Measurements from ENCODE around the gene CRAMP1.
"Not testable (repeated sequence)": the region's sequence is repeated elsewhere in the genome, so short reads cannot be mapped to it uniquely, and the experiment has no call there.

The CRAMP1 gene

DNA sequence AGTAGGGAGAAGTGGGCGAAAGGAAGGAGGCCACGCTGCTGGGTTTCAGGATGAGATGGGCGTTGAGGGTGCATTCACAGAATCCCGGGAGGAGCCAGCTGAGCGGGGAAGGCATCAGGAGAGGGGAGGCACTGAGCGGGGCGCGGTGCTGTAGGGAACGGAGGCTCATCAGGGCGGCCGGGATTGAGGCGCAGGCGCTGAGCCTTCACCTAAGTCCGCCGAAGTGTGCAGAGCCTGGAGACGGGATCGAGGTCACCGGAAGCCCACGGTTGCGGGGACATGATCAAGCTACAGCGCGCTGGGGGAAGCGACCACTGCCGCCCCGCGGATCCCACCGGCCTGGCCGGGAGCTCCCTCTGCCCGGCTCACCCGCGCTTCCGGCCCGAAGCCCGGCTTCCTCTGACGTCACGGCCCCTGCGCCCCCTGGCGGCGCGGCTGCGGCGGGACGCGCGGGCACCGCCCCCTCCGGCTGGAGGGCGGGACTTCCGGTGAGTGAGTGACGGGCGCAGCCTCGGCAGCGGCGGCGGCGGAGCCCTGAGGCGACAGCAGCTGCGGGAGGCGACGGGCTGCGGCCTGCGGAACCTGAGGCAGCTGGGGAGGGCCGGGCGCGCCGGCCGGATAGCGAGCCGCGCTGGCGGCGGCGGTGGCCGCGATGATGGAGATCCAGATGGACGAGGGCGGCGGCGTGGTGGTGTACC lies 93.7 kb downstream of the CRAMP1 start, which contains the start of gene MAPK8IP3:
Gene MAPK8IP3, plus strand, starts transcription at position 508 of the 698 bp plus-strand sequence. Its CDS starts 145 bp downstream, at position 653.
- Histone ChIP-seq H3K4me1 (ENCODE audit: insufficient read depth, low read length) (no peaks in the 10 kb centered on the region), H3K9ac (ENCODE audit: low read depth, low read length) (peak within 1 kb of the TSS; percentile 73), H3K36me3 (ENCODE audit: insufficient read depth, low read length) (peaks cover 7% of the 10 kb centered on the region; the same call in 1 of the 2 replicates), H3K9me3 (ENCODE audit: control insufficient read depth, insufficient read depth, low read length) (no peaks in the 10 kb centered on the region)

DNA sequence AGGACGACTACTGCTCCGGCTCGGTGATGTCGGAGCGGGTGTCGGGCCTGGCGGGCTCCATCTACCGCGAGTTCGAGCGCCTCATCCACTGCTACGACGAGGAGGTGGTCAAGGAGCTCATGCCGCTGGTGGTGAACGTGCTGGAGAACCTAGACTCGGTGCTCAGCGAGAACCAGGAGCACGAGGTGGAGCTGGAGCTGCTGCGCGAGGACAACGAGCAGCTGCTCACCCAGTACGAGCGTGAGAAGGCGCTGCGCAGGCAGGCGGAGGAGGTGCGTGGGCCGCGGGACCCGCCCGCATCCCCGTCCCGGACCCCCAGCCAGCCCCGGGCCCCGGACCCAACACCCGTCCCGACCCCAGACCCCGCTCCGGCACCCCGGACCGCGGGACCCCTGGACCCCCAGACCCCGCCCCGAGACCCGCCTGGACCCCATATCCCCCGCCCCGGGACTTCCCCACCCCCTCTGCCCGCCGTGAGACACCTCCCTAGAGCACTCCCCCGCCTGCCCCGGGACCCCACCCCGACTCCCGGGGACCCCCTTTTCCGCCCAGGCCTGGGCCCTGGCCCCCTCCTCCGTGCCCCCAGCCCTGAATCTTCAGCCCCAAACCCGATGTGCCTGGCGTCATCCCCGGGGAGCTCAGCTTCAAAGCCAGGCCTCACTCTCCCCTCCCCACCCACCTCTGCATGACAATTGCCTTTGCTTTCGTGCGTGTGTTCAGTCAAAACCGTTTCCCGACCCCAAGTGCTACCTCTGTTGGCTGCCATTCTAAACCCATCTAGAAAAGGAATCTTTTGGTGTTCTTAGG lies 94.4 kb downstream of the CRAMP1 start:
- Histone ChIP-seq H3K9me3 (ENCODE audit: control insufficient read depth, insufficient read depth, low read length) (no peaks in the 10 kb centered on the region), H3K4me1 (ENCODE audit: insufficient read depth, low read length) (no peaks in the 10 kb centered on the region), H3K9ac (ENCODE audit: low read depth, low read length) (peak overlapping the region; percentile 73), H3K36me3 (ENCODE audit: insufficient read depth, low read length) (peaks cover 7% of the 10 kb centered on the region; the same call in 1 of the 2 replicates)

DNA sequence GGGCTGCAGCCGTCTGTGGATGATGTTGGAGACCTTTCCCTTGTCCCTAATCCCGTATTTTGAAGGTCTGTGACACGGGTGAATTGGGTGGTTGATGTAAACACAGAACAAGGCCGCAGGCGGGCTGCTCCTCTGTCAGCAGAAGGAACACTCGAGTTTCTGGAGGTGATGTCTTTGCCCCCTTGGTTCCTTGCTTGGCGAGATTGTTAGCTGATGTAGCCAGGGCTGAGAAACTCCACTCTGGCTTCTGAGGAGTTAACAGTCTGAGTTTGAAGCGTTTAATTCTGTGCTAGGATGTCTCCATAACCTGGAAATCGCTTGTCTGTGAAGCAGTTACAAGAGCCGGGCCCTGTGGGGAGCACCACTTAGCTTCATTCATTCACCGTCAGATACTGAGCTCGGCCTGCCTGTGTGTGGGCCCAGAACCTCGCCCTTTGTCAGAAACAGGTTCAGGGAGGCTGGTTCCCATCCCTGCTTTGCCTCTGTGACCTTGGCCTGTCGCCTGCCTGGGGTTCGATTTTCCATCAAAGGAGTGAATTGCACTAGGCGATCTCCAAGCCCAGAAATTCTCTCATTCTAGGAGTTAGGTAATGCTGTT lies 95.1 kb downstream of the CRAMP1 start:
- H3K9me3 ChIP-seq (ENCODE audit: control insufficient read depth, insufficient read depth, low read length) = no peaks in the 10 kb centered on the region
- H3K9ac ChIP-seq (ENCODE audit: low read depth, low read length) = peak overlapping the region; percentile 39; the same call in 1 of the 2 replicates
- H3K4me1 ChIP-seq (ENCODE audit: insufficient read depth, low read length) = no peaks in the 10 kb centered on the region
- peaks cover 3% of the 10 kb centered on the region; the same call in 1 of the 2 replicates for H3K36me3 ChIP-seq (ENCODE audit: insufficient read depth, low read length)

DNA sequence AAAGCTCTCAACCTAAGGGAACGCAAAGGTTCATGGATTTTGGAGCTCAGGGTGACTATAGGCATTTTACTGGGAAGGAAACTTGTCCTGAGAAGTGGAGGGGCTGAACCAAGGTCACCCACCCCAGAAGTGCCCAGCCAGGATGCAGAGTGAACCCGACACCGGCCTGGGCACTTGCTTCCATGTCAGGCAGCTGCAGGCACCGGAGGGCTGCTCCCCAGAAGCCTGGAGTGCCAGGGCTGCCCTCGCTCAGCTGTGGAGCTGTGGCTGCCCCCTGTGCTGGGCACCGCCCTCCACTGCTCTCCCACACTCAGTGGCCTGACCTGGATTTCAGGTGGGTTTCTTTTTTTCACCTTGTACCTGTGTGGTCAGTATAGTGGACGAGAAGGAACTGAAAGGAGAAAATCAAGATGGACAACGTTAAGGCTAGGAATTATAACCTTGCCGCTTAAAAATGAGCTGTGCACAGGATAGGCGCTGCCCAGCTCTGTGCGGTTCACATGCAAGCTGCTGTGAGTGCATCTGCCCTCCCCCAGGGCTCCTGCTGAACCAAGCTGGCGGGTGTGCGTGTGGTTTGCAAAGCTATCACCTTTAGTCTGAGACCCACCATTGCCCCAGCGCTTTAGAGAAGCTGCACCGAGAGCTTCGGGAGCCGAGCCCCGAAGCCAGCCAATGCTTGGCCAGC lies 96.1 kb downstream of the CRAMP1 start:
- Histone ChIP-seq H3K4me1 (ENCODE audit: insufficient read depth, low read length) (peaks cover 5% of the 10 kb centered on the region), H3K36me3 (ENCODE audit: insufficient read depth, low read length) (no peaks in the 10 kb centered on the region), H3K9ac (ENCODE audit: low read depth, low read length) (no peak overlapping the region), H3K9me3 (ENCODE audit: control insufficient read depth, insufficient read depth, low read length) (no peaks in the 10 kb centered on the region)

DNA sequence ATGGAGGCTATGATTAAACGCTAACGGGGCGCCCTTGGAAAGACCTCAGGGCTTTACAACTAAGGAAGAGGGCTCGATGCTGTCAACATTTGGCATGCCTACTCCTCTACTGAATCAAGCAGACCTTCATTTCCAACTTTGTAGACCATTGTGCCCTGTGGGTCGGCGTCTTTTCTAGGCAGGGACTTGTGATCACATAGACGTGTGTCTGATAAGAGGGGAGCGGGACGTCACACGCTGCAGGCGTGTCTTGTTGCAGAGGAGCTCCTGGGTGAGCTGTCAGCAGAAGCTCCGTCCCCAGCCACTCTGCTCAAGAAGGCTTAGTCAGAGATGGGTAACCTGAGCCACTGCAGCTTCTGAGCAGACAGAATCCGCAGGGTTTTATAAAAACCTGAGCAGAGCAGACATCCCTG lies 96.6 kb downstream of the CRAMP1 start:
- no peak overlapping the region for H3K9ac ChIP-seq (ENCODE audit: low read depth, low read length)

DNA sequence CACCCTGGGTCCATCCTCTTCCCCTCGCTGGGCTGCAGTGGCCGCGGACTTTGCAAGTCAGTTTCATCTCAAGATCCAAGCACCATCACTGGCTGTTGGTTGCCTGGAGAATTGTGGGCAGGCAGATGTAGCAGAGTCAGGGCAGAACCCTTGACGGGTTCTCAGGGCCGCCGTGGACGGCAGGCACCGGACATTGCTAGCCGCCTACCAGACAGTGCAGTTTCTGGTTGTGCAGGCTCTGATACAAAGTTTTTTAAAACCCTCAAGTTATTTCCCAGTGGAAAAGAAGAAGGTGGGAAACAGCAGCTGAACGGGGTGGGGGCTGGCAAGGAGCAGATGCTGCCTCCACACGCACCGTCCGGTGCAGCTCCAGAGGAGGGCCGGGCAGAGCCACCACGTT lies 97.2 kb downstream of the CRAMP1 start:
- H3K36me3 ChIP-seq (ENCODE audit: insufficient read depth, low read length) = no peaks in the 10 kb centered on the region
- H3K9ac ChIP-seq (ENCODE audit: low read depth, low read length) = no peak overlapping the region
- peaks cover 16% of the 10 kb centered on the region for H3K4me1 ChIP-seq (ENCODE audit: insufficient read depth, low read length)

More for the DNA sequence above, 96.6 kb downstream of the CRAMP1 start:
- Histone ChIP-seq H3K4me1 (ENCODE audit: insufficient read depth, low read length) (peaks cover 10% of the 10 kb centered on the region), H3K9me3 (ENCODE audit: control insufficient read depth, insufficient read depth, low read length) (no peaks in the 10 kb centered on the region), H3K36me3 (ENCODE audit: insufficient read depth, low read length) (no peaks in the 10 kb centered on the region)

DNA sequence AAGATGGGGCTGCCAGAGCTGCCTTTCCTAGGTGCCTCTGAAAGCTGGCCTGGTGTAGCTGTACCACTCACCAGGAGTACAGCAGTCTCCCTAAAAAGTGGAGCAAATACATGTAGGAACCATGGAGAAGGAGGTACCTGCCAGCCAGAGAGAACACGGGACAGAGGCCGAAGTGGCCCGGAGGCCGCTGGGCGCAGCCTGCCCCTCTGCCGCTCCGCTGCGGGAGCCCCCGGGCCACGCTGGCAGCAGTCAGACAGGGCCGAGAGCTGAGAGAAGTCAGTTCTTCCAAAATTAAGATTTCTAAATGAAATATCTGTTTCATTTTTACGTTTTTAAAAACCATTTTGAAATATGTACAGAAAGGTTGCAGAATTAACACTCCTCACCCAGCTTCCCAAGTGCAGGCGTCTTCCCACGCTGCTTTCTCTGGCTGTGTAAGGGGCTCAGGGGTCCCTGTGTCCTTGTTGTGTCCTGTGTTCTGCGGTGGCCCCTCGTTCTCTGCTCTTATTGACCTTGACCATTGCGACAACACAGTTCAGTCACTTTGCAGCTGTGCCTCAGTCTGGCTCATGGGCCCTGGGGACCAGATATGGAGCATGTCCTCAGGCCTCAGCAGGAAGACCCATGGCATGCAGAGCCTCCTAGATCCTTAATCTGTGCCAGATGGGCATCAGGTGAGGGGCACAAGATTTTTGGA lies 98.8 kb downstream of the CRAMP1 start:
- Histone ChIP-seq H3K4me1 (ENCODE audit: insufficient read depth, low read length) (peaks cover 17% of the 10 kb centered on the region), H3K9me3 (ENCODE audit: control insufficient read depth, insufficient read depth, low read length) (no peaks in the 10 kb centered on the region), H3K9ac (ENCODE audit: low read depth, low read length) (no peak overlapping the region), H3K36me3 (ENCODE audit: insufficient read depth, low read length) (no peaks in the 10 kb centered on the region)

More for the DNA sequence above, 97.2 kb downstream of the CRAMP1 start:
- no peaks in the 10 kb centered on the region for H3K9me3 ChIP-seq (ENCODE audit: control insufficient read depth, insufficient read depth, low read length)

DNA sequence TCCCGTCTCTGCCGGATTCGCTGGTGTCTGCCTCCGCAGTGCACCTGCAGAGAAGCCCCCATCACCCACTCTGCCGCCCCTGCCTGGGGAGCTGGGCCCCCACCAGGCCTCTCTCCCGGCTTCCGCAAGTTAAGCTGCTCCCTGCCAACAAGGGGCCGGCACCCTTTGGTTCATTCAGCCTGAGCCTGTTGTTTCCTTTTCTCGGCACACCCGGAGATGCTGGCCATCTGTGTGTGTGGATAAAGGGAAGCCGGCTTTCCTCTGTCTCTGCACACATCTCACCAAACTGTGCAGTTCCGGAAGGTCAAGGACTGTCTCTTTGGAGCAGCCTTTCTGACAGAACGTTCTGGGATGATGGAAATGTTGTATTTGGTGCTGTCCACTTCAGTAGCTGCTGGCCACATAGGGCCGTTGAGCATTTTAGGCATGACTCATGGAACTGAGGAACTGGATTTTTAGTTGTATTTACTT lies 100.7 kb downstream of the CRAMP1 start:
- no peak overlapping the region for H3K9ac ChIP-seq (ENCODE audit: low read depth, low read length)
- H3K36me3 ChIP-seq (ENCODE audit: insufficient read depth, low read length) = no peaks in the 10 kb centered on the region
- no peaks in the 10 kb centered on the region for H3K9me3 ChIP-seq (ENCODE audit: control insufficient read depth, insufficient read depth, low read length)
- peaks cover 17% of the 10 kb centered on the region for H3K4me1 ChIP-seq (ENCODE audit: insufficient read depth, low read length)

DNA sequence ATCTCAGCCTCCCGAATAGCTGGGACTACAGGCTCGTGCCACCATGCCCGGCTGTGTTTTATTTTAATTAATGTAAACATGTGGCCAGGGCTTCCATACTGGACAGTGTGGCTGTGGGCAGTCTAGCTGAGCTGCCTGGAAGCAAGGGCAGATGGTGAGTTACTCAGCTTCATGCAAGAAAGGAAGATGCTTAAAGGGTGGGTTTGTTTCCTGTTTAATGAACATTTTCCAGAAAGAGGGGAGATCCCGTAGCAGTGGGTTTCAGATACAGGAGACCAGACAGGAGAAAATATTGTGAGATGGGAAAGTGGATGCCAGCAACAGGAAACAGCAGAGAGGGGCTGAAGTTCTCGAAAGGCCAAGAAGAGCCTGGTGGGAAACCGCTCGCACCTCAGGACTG lies 101.2 kb downstream of the CRAMP1 start:
- Histone ChIP-seq H3K9me3 (ENCODE audit: control insufficient read depth, insufficient read depth, low read length) (no peaks in the 10 kb centered on the region), H3K9ac (ENCODE audit: low read depth, low read length) (no peak overlapping the region), H3K36me3 (ENCODE audit: insufficient read depth, low read length) (no peaks in the 10 kb centered on the region), H3K4me1 (ENCODE audit: insufficient read depth, low read length) (peaks cover 17% of the 10 kb centered on the region)

DNA sequence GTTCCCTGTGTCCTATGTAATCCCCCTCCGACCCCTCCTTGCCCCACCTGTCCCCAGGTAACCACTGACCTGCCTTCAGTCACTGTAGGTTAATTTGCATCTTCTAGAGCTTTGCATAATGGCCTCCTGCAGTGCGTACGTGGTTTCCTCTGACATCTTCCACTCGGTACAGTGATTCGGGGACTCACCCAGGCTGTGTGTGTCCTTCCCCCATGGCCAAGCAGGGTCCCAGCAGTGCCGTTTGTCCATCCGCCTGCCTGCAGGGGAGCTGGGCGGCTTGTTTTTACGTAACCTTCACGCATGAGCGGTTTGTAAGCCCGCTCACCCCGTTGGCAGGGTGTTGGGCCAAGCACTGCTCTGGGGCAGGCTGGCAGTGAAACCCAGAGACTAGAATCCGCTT lies 101.8 kb downstream of the CRAMP1 start:
- H3K9me3 ChIP-seq (ENCODE audit: control insufficient read depth, insufficient read depth, low read length) = no peaks in the 10 kb centered on the region
- no peaks in the 10 kb centered on the region for H3K36me3 ChIP-seq (ENCODE audit: insufficient read depth, low read length)
- H3K9ac ChIP-seq (ENCODE audit: low read depth, low read length) = no peak overlapping the region
- H3K4me1 ChIP-seq (ENCODE audit: insufficient read depth, low read length) = peaks cover 17% of the 10 kb centered on the region

DNA sequence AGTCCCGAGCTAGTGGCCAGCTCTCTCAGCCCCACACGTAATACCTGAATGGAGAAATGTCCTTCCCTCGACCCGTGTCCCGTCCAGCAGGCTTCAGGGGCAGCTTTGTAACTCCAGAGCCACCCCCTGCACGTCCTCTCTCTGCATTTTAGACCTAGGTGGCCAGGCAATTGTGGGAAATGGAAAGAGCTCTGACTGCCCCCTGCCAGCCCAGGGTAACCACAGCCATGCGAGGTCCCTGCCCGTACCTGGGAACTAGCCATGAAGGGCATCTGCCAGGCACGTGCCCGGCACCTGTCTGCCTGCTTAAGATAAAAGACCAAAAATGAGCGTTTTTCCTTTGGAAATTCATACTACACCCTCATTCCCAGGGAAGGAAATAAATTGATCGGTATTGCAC lies 103.1 kb downstream of the CRAMP1 start:
- Histone ChIP-seq H3K9ac (ENCODE audit: low read depth, low read length) (no peak overlapping the region), H3K9me3 (ENCODE audit: control insufficient read depth, insufficient read depth, low read length) (no peaks in the 10 kb centered on the region), H3K36me3 (ENCODE audit: insufficient read depth, low read length) (no peaks in the 10 kb centered on the region), H3K4me1 (ENCODE audit: insufficient read depth, low read length) (peaks cover 17% of the 10 kb centered on the region)

DNA sequence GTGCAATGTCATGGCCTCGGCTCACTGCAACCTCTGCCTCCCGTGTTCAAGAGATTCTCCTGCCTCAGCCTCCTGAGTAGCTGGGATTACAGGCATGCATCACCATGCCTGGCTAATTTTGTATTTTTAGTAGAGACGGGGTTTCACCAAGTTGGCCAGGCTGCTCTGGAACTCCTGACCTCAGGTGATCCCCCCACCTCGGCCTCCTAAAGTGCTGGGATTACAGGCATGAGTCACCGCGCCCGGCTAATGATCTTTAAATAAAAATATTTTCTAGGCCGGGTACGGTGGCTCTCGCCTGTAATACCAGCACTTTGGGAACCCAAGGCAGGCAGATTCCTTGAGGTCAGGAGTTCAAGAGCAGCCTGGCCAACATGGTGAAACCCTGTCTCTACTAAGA lies 106.1 kb downstream of the CRAMP1 start:
- not testable (repeated sequence) for H3K9ac ChIP-seq (ENCODE audit: low read depth, low read length); H3K9me3 ChIP-seq (ENCODE audit: control insufficient read depth, insufficient read depth, low read length); H3K36me3 ChIP-seq (ENCODE audit: insufficient read depth, low read length)
- peaks cover 12% of the 10 kb centered on the region for H3K4me1 ChIP-seq (ENCODE audit: insufficient read depth, low read length)

DNA sequence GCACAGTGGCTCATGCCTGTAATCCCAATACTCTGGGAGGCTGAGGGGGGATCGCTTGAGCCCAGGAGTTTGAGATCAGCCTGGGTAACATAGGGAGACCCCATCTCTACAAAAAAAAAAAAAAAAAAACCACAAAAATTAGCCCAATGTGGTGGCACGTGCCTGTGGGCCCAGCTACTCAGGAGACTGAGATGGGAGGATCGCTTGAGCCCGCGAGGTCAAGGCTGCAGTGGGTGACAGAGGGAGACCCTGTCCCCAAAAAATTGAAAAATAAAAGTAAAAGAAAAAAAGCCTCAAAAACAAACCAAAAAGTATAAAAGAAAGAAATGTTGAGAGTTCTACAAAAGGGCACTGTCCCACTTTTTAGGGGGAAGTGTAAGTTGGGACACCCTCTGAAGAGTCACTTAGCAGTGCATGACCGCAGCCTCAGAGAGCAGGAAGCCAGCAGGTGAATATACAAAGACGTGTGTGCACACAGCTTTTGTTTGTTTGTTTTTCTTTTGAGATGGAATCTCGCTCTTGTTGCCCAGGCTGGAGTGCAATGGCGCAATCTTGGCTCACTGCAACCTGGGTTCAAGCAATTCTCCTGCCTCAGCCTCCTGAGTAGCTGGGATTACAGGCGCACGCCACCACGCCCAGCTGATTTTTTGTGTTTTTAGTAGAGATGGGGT lies 107.5 kb downstream of the CRAMP1 start:
- not testable (repeated sequence) for H3K9me3 ChIP-seq (ENCODE audit: control insufficient read depth, insufficient read depth, low read length); H3K36me3 ChIP-seq (ENCODE audit: insufficient read depth, low read length); H3K9ac ChIP-seq (ENCODE audit: low read depth, low read length); H3K4me1 ChIP-seq (ENCODE audit: insufficient read depth, low read length)
